Liver (tissue), 9 donors: Measurements from ENCODE around the gene APOL3. TPM values are rescaled to one million over a fixed set of nuclear protein-coding genes. Genes with fewer than 3 reads are reported as not detected.

Experiments
- DNase-seq: peaks from one replicate; pipeline ENCODE4 v3.0.0-alpha.2; 2017; ENCODE audit warnings: low spot score
- H3K27ac ChIP-seq, 2 donors: one replicate each; pipeline ENCODE4 v1.7.0; 2013; ENCODE audit warnings: inconsistent platforms in 2 of 2, low read length in 2 of 2, control low read depth in 1 of 2, low read depth in 1 of 2, mild to moderate bottlenecking in 1 of 2
- H3K27me3 ChIP-seq, 4 donors: one replicate each; pipeline versions ENCODE4 v1.6.1 to v1.7.0; 2013; ENCODE audit warnings: low read length in 3 of 4, inconsistent platforms in 1 of 4, mild to moderate bottlenecking in 1 of 4, moderate library complexity in 1 of 4; ENCODE audit not compliant: control insufficient read depth in 4 of 4, insufficient read depth in 4 of 4
- H3K36me3 ChIP-seq, 4 donors: one replicate each; pipeline versions ENCODE4 v1.6.1 to v1.7.0; 2013; ENCODE audit warnings: low read length in 3 of 4, mild to moderate bottlenecking in 3 of 4, low read depth in 1 of 4, moderate library complexity in 1 of 4; ENCODE audit not compliant: control insufficient read depth in 4 of 4, insufficient read depth in 3 of 4
- H3K4me1 ChIP-seq, 4 donors: one replicate each; pipeline versions ENCODE4 v1.6.1 to v1.7.0; 2013; ENCODE audit warnings: low read length in 3 of 4, mild to moderate bottlenecking in 3 of 4, moderate library complexity in 1 of 4; ENCODE audit not compliant: control insufficient read depth in 4 of 4, insufficient read depth in 4 of 4
- H3K4me3 ChIP-seq, 3 donors: one replicate each; pipeline versions ENCODE4 v1.6.1 to v1.7.0; 2013; ENCODE audit warnings: low read length in 3 of 3, control low read depth in 1 of 3, low read depth in 1 of 3, mild to moderate bottlenecking in 1 of 3
- H3K9ac ChIP-seq, 2 donors: one replicate each; pipeline ENCODE4 v1.7.0; 2013; ENCODE audit warnings: low read length in 2 of 2, mild to moderate bottlenecking in 2 of 2, moderate library complexity in 2 of 2, control low read depth in 1 of 2, low read depth in 1 of 2
- H3K9me3 ChIP-seq, 4 donors: one replicate each; pipeline versions ENCODE4 v1.6.1 to v1.7.0; 2013; ENCODE audit warnings: low read length in 3 of 4; ENCODE audit not compliant: control insufficient read depth in 4 of 4
- CTCF ChIP-seq: fragments of 150-350 bp; IDR thresholded peaks from 2 replicates; pipeline ENCODE4 v1.5.1; 2017; ENCODE audit warnings: improper control_type of control experiment, low read depth, low read length; ENCODE audit not compliant: missing input control
- FOXA1 ChIP-seq: IDR thresholded peaks from 2 replicates; pipeline ENCODE4 v1.6.1; 2016; ENCODE audit warnings: antibody characterized with exemption
- FOXA2 ChIP-seq: IDR thresholded peaks from 2 replicates; pipeline ENCODE4 v1.6.1; 2016; ENCODE audit warnings: antibody characterized with exemption
- GABPA ChIP-seq, 2 donors: IDR thresholded peaks in 1 of 2; conservative IDR thresholded peaks in 1 of 2; 2 replicates each; pipeline ENCODE4 v1.6.1; 2016; ENCODE audit warnings: antibody characterized with exemption in 2 of 2, mild to moderate bottlenecking in 1 of 2, moderate library complexity in 1 of 2
- HNF4A ChIP-seq, 2 donors: conservative IDR thresholded peaks; 2 replicates each; pipeline ENCODE4 v1.6.1; 2016; ENCODE audit warnings: antibody characterized with exemption in 2 of 2, mild to moderate bottlenecking in 2 of 2
- JUND ChIP-seq, 2 donors: IDR thresholded peaks; 2 replicates each; pipeline ENCODE4 v1.6.1; 2016; ENCODE audit warnings: antibody characterized with exemption in 2 of 2
- REST ChIP-seq: IDR thresholded peaks from 2 replicates; pipeline ENCODE4 v1.6.1; 2016; ENCODE audit warnings: antibody characterized with exemption, mild to moderate bottlenecking
- SP1 ChIP-seq: IDR thresholded peaks from 2 replicates; pipeline ENCODE4 v1.6.1; 2018; ENCODE audit warnings: antibody characterized with exemption, mild to moderate bottlenecking
- YY1 ChIP-seq: IDR thresholded peaks from 2 replicates; pipeline ENCODE4 v1.6.1; 2016; ENCODE audit warnings: antibody characterized with exemption, mild to moderate bottlenecking
- ZBTB33 ChIP-seq: IDR thresholded peaks from 2 replicates; pipeline ENCODE4 v1.6.1; 2016; ENCODE audit warnings: antibody characterized with exemption
- WGBS: extraction: QIAGEN DNeasy Blood & Tissue Kit; methylation state at CpG from one replicate; pipeline ENCODE4 v1.1.7; 2013; 5-methylcytosine and 5-hydroxymethylcytosine counted together
- polyA plus RNA-seq, 2 donors: library from polyadenylated mRNA; stranded (reverse) in 1 of 2; unstranded in 1 of 2; fragments of 200-250 nt in 1 of 2; fragments of >200 nt in 1 of 2; fragmentation: Nextera tagmentation in 1 of 2; extraction: Ambion mirVana in 1 of 2; gene quantifications; one replicate each; pipeline versions ENCODE4 v1.2.1 to v1.2.3, GENCODE V29; 2013 to 2015
- total RNA-seq, 2 donors: library from RNA; depleted of rRNA; stranded (reverse); fragments of >200 nt; gene quantifications; one replicate each; pipeline ENCODE4 v1.2.3, GENCODE V29; 2014
- TF ChIP-seq, protein P1 (sequence below): IDR thresholded peaks from 2 replicates; pipeline ENCODE4 v1.6.1; 2016; ENCODE audit warnings: antibody characterized with exemption
- donor health status: healthy.
- donor health status: healthy.
- donor health status: healthy.
- donor health status: healthy.
- donor health status: healthy.

The APOL3 gene
- total and polyA plus RNA-seq, 4 donors: 7.2 to 34.5 (median 11.8) TPM

GRCh38 chr22:36193171-36193570 is 32.6 kb upstream of the APOL3 start:
- Histone ChIP-seq H3K4me1 (peaks cover 2 to 29% (median 19%) of the 10 kb centered on the region in 4 donors), H3K4me3 (no peak overlapping the region), H3K9me3 (no peaks in the 10 kb centered on the region), H3K27ac (no peak overlapping the region), H3K27me3 (no peaks in the 10 kb centered on the region), H3K9ac (no peak overlapping the region), H3K36me3 (no peaks in the 10 kb centered on the region)
- no peak for TF ChIP-seq FOXA2
- no peak for TF ChIP-seq HNF4A (conservative IDR thresholded peaks at IDR 0.05)
- no peak for TF ChIP-seq FOXA1
- no peak for DNase-seq
- WGBS: 78% methylated on average over 3 of the region's 3 CpGs

- H3K36me3 ChIP-seq: no peaks in the 10 kb centered on the region
- 79% methylated on average over 4 of the region's 4 CpGs for WGBS
- no peaks in the 10 kb centered on the region for H3K27me3 ChIP-seq
- H3K9me3 ChIP-seq: no peaks in the 10 kb centered on the region
- no peak overlapping the region for H3K9ac ChIP-seq
- DNase-seq: no peak
- TF ChIP-seq REST (no peak), HNF4A (conservative IDR thresholded peaks at IDR 0.05) (no peak), ZBTB33 (no peak), CTCF (no peak), GABPA (IDR thresholded peaks at IDR 0.05 in 1 of 2, conservative IDR thresholded peaks at IDR 0.05 in 1 of 2) (no peak), YY1 (no peak), JUND (IDR thresholded peaks at IDR 0.05) (no peak), SP1 (no peak)
- TF ChIP-seq, protein P1, sequence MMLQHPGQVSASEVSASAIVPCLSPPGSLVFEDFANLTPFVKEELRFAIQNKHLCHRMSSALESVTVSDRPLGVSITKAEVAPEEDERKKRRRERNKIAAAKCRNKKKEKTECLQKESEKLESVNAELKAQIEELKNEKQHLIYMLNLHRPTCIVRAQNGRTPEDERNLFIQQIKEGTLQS: no peak
- no peak overlapping the region for H3K4me3 ChIP-seq
- H3K4me1 ChIP-seq: peaks cover 0 to 23% (median 13%) of the 10 kb centered on the region in 4 donors
- H3K27ac ChIP-seq: no peak overlapping the region
These were observed 32.0 kb upstream of the APOL3 start for GRCh38 chr22:36192542-36192941.
